ENCODE measurements around the gene ETV5. TPM values are rescaled to one million over a fixed set of nuclear protein-coding genes. Genes with fewer than 3 reads are reported as not detected.

The ETV5 gene
- total RNA-seq, 4 donors from 2014 or later = 5.9 to 15.5 (median 9.7) TPM

- no peaks in the 10 kb centered on the region for H3K4me1 ChIP-seq
- H3K27ac ChIP-seq = no peak overlapping the region
- H3K36me3 ChIP-seq = no peaks in the 10 kb centered on the region
- no peaks in the 10 kb centered on the region for H3K27me3 ChIP-seq
- H3K9me3 ChIP-seq = no peaks in the 10 kb centered on the region
- ATAC-seq = no peak
- no peak overlapping the region for H3K4me3 ChIP-seq
- TF ChIP-seq CTCF (IDR thresholded peaks at IDR 0.05) (no peak), POLR2A (IDR thresholded peaks at IDR 0.05) (no peak), EP300 (IDR thresholded peaks at IDR 0.05) (no peak), POLR2AphosphoS5 (IDR thresholded peaks at IDR 0.05) (no peak)
- WGBS, 2 donors (ENCODE audit: low coverage in 1 of 2) = 81 to 93% methylated on average over 4 to 7 of the region's 7 CpGs
These were observed 18.6 kb upstream of the ETV5 start for GRCh38 chr3:186127463-186127862.

- WGBS, 2 donors (ENCODE audit: low coverage in 1 of 2) = 100% methylated on average over 2 of the region's 2 CpGs
- TF ChIP-seq EP300 (IDR thresholded peaks at IDR 0.05) (no peak), POLR2A (IDR thresholded peaks at IDR 0.05) (no peak), POLR2AphosphoS5 (IDR thresholded peaks at IDR 0.05) (no peak), CTCF (IDR thresholded peaks at IDR 0.05) (no peak)
- H3K4me3 ChIP-seq = no peak overlapping the region
- no peaks in the 10 kb centered on the region for H3K27me3 ChIP-seq
- ATAC-seq = no peak
- no peak overlapping the region for H3K27ac ChIP-seq
- no peaks in the 10 kb centered on the region for H3K36me3 ChIP-seq
- H3K4me1 ChIP-seq = no peaks in the 10 kb centered on the region
- no peaks in the 10 kb centered on the region for H3K9me3 ChIP-seq
These were observed 16.2 kb upstream of the ETV5 start for GRCh38 chr3:186125118-186125517.

GRCh38 chr3:186124592-186124991, 15.7 kb upstream of the ETV5 start:
- no peak for TF ChIP-seq CTCF (IDR thresholded peaks at IDR 0.05)
- no peak for TF ChIP-seq POLR2AphosphoS5 (IDR thresholded peaks at IDR 0.05)
- TF ChIP-seq EP300 (IDR thresholded peaks at IDR 0.05) = no peak
- TF ChIP-seq POLR2A (IDR thresholded peaks at IDR 0.05) = no peak
- no peak overlapping the region for H3K4me3 ChIP-seq
- H3K4me1 ChIP-seq = no peaks in the 10 kb centered on the region
- no peaks in the 10 kb centered on the region for H3K9me3 ChIP-seq
- WGBS, 2 donors (ENCODE audit: low coverage in 1 of 2) = 86 to 90% methylated on average over 2 to 5 of the region's 5 CpGs
- H3K36me3 ChIP-seq = no peaks in the 10 kb centered on the region
- no peak overlapping the region for H3K27ac ChIP-seq
- H3K27me3 ChIP-seq = no peaks in the 10 kb centered on the region
- no peak for ATAC-seq

- no peak overlapping the region for H3K4me3 ChIP-seq
- no peaks in the 10 kb centered on the region for H3K9me3 ChIP-seq
- H3K4me1 ChIP-seq = no peaks in the 10 kb centered on the region
- H3K36me3 ChIP-seq = no peaks in the 10 kb centered on the region
- no peak overlapping the region for H3K27ac ChIP-seq
- 64 to 72% methylated on average over 4 to 5 of the region's 5 CpGs for WGBS, 2 donors (ENCODE audit: low coverage in 1 of 2)
- no peak for TF ChIP-seq POLR2AphosphoS5 (IDR thresholded peaks at IDR 0.05)
- no peak for TF ChIP-seq CTCF (IDR thresholded peaks at IDR 0.05)
- no peak for TF ChIP-seq EP300 (IDR thresholded peaks at IDR 0.05)
- no peaks in the 10 kb centered on the region for H3K27me3 ChIP-seq
- no peak for ATAC-seq
These were observed 14.1 kb upstream of the ETV5 start for GRCh38 chr3:186123012-186123411.

GRCh38 chr3:186121968-186122367, 13.1 kb upstream of the ETV5 start:
- Histone ChIP-seq H3K9me3 (no peaks in the 10 kb centered on the region), H3K4me1 (no peaks in the 10 kb centered on the region), H3K36me3 (no peaks in the 10 kb centered on the region), H3K4me3 (no peak overlapping the region), H3K27me3 (no peaks in the 10 kb centered on the region), H3K27ac (no peak overlapping the region)
- WGBS, 2 donors (ENCODE audit: low coverage in 1 of 2) = 59 to 79% methylated on average over 2 of the region's 2 CpGs
- TF ChIP-seq CTCF (IDR thresholded peaks at IDR 0.05) = no peak
- no peak for ATAC-seq
